M059J (cell line): ENCODE results near the gene CEP57. TPM values are rescaled to one million over a fixed set of nuclear protein-coding genes. Genes with fewer than 3 reads are reported as not detected.
"Not testable (repeated sequence)": the region's sequence is repeated elsewhere in the genome, so short reads cannot be mapped to it uniquely, and the experiment has no call there.

Source experiments
- DNase-seq: peaks from one replicate; pipeline ENCODE4 v3.0.0-alpha.2; 2012; ENCODE audit warnings: low read depth
- total RNA-seq: library from RNA; depleted of rRNA; stranded (reverse); fragments of >200 nt; shearing (Covaris generic); gene quantifications from 2 replicates; pipeline ENCODE4 v1.2.3, GENCODE V29; 2014

The CEP57 gene
- total RNA-seq, 1 experiment from 2014 or later = 60.5 TPM

DNA sequence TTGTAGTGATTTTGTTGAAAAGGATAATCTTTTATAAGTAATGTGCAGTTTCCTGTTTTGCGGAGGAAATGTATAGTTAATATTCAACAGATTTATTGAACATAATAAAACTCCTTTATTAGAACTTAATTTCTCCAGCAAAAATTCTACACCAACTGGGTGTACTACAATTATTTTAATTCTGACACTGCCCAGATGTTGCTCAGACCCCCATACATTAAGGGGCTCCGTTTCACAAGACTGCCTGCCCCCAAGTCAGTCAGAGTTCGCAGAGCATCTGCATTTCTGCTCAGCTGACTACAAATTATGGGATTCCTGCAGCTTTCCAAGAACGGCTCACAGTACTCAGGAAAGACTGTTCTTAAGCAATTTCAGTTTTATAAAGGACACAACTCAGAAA lies 6.2 kb downstream of the CEP57 start:
- DNase-seq = no peak

DNA sequence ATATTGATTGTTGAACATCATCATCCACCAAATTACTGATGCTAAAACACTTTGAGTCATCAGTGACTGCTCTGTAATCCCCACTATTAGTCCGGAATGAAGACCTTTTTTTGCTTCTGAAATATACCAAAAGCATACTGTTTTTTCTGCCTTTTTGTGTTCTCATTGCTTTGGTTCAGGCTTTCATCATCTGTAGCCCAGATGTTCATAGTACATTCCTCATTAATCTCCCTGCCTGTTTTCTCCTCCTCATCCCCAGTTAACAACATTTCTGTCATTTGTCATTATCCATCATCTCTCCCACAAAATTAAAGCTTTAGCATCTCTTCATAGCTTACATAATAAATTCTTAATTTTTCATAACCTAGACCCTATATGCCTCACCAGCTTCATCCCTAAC lies 9.2 kb downstream of the CEP57 start:
- no peak for DNase-seq

DNA sequence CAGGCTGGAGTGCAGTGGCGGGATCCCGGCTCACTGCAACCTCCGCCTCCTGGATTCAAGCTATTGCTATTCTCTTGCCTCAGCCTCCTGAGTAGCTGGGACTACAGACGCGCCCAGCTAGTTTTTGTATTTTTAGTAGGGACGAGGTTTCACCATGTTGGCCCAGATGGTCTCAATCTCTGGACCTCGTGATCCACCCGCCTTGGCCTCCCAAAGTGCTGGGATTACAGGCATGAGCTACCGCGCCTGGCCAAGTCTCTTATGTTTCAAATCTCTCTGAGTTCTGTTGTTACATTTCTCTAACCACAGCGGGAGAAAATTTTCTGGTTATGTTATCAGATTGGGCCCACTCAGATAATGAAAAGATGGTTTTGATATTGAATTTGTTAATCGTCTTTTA lies 10.1 kb downstream of the CEP57 start:
- no peak for DNase-seq

DNA sequence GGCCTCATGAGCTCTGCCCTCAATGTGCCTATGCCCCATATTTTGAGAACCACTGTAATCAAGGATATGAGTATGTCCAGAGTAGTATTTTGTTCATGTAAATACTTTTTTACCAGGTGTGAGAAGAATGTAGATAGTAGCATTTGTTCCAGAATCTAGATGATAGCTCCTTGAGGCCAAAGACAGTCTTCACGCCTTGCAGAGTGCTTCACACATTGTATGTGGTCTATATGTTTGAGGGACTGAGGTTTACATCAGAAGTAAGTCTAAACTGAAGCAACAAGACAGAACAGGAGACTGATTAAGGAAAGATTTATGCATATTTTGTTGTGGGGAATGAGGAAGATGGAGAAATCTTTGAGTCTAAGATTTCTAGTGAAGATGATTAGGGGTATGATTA lies 12.5 kb downstream of the CEP57 start:
- DNase-seq = no peak

DNA sequence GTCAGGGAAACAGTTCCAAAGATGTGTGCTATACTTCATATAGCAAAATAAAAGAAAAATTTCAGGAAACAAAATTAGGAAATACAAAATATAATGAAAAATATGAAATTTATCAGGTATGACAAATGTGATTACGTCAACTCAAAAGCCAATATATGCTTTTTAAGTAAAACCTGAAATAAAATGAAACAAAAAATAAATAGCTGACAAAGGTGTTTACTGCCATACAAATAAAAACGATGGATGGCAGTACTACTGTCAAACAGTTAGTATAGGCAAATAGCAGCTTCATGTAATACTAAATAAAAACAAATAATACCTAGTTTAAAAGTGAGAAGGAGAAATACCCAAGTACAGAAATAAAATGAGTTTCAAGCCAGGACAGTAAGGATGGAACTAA lies 13.7 kb downstream of the CEP57 start:
- DNase-seq = no peak

DNA sequence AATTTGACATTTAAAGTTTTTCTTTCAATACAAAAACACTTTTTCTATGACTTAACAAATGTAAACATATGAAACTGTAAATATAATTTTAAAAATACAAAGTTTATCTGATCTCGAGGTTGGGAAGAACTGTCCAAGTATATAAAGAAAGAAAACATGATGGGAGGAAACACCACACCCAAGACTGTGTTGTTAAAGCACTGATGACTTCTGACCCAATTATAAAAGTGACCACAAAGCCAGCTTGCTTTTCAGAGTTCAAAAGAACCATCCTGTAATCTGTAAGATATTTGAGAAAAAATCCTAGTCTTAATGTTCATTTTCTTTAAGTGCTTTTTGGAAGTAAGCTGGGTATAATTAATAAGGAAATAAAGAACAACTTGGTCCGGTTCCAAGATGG lies 15.6 kb downstream of the CEP57 start:
- no peak for DNase-seq

DNA sequence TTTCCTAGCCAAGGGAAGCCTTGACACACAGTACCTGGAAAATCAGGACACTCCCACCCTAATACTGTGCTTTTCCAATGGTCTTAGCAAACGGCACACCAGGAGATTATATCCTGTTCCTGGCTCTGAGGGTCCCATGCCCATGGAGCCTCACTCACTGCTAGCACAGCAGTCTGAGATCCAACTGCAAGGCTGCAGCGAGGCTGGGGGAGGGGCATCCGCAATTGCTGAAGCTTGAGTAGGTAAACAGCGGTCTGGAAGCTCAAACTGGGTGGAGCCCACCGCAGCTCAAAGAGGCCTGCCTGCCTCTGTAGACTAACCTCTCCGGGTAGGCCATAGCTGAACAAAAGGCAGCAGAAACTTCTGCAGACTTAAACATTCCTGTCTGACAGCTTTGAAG lies 16.2 kb downstream of the CEP57 start:
- not testable (repeated sequence) for DNase-seq

DNA sequence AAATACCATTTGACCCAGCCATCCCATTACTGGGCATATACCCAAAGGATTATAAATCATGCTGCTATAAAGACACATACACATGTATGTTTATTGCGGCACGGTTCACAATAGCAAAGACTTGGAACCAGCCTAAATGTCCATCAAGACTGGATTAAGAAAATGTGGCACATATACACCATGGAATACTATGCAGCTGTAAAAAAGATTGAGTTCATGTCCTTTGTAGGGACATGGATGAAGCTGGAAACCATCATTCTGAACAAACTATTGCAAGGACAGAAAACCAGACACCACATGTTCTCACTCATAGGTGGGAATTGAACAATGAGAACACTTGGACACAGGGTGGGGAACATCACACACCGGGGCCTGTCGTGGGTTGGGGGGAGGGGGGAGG lies 20.8 kb downstream of the CEP57 start:
- not testable (repeated sequence) for DNase-seq

DNA sequence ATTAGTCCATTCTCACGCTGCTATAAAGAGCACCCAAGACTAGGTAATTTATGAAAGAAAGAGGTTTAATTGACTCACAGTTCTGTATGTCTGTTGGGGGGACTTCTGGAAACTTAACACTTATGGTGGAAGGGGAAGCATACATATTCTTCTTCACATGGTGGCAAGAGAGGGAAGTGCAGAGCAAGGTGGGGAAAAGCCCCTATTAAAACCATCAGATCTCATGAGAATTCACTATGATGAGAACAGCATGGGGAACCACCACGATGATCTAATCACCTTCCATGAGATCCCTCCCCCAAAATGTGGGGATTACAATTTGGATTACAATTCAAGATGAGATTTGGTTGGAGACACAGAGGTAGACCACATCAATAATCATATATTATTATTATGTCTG lies 25.7 kb downstream of the CEP57 start:
- no peak for DNase-seq

DNA sequence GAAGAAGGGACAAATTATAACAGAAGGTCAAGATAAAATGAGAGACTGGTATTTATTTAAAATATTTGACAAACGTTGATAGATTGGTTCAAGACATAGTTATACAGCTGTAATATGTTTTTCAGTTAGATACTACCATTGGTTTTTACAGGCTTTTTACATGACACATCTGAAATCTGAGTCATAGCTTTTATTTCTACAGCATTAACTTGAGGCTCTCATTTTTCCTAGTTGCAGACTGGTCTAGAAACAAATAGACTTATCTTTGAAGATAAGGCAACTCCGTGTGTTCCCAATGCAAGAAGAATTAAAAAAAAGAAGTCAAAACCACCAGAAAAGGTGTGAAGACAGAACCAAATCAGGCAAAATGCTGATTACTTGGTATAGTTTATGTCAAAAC lies 31.3 kb downstream of the CEP57 start:
- peak; percentile 44 for DNase-seq

DNA sequence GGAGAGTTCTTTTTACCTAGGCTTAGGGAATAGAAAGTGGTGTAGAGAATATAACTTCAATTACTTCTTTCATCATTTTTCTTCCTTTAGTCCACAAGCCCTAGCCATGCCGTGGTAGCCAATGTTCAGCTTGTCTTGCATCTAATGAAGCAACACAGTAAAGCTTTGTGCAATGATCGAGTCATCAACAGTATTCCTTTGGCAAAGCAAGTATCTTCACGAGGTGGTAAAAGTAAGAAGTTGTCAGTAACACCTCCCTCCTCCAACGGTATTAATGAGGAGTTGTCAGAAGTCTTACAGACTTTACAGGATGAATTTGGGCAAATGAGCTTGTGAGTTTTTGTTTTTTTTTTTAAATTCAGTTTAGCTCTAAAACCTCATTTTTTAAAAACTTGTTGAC lies 37.4 kb downstream of the CEP57 start:
- DNase-seq = no peak

DNA sequence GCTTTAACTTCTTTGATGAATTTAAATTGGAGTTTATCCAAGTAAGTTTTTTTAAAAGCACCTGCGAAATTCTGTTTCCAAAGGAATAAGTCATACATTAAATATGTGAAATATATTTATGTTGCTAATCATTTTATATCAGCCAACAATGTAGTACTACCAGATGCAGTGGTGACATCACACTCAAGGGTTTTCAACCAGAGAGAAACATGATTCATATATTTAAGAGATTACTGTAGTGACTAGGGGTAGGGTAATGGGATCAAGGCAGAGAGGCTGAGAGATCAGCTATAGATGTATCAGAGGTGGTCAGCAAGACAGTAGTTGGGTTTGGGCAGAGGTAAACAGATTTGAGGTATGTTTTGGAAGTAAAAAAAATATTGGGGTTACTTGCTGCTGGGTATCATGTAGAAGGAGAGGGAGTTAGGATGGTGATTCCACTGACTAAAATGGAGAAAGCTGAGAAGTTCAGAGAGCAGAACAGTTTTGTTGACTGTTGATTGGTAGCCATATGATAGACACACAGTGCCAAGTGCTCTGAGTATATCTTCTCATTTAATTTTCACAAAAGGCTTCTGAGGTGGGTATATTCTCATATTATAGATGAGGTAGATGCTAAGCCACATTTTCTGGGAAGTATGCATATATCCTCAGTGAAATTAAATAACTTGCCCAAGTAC lies 39.4 kb downstream of the CEP57 start:
- DNase-seq = peak; percentile 13

DNA sequence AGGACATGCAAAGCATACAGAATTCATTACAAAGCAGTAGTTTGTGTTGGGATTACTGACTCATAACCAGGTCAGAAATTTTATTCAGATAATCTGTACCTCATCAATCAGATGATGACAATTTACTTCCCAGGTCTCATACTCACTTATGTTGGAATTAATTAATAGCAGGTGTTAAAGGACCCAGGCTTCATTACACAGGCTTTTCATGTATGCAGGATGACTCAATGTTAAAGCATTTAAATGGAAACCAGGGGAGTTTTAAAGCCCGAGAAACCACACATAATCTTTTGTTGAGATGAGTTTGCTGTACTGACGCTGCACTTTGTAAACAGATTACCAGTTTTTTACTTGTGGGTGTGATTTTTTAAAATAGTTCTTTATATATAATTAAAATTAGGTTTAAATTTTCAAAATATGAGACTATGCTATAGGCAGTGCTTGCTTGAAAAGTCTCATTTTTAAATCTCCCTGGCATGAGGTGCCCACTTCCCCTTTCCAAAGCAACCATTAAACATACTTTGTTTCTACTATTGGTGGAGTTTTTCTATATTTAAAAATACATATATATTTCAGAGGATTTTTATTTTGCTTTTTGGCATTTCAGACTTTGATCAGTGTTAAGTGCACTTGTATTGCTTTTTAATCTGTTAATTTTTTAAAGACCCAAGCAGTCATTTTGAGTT lies 41.0 kb downstream of the CEP57 start:
- DNase-seq = peak; percentile 87

DNA sequence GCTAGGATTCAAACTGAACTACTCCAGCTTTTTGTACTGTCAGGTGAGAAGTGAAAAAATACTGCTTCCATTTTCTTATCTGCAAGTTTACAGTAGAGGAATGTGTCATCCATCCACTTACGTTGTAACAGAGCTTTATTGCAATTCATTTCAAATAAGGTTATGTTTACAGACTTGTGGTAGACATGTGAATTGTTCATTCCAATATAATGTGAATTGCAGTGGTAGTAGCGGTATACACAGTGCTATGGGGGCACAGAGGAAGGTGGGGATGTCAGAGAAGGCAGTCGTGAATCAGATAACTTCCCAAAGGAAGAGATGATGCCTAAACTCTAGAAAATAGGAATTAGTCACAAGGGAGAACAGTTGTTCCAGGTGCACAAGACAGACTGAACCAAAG lies 42.5 kb downstream of the CEP57 start:
- DNase-seq = peak; percentile 69

DNA sequence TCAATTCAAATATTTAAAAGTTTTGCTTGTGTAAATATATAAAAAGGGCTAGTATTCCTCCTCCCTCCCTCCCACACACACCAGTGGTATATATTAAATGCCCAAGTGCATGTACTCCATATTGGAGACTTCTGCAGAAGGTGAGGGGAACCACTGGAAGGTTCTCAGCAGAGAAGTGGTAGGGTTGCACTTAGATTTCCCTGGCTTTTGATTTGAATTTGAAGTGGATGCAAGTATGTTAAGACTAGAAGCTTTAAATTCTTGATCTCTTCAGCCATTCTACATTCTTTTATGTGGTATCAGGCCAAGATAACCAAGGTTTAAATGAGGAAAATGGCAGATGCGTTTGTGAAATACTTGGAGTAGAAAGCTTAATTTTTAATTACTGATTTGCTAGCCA lies 43.1 kb downstream of the CEP57 start:
- no peak for DNase-seq

DNA sequence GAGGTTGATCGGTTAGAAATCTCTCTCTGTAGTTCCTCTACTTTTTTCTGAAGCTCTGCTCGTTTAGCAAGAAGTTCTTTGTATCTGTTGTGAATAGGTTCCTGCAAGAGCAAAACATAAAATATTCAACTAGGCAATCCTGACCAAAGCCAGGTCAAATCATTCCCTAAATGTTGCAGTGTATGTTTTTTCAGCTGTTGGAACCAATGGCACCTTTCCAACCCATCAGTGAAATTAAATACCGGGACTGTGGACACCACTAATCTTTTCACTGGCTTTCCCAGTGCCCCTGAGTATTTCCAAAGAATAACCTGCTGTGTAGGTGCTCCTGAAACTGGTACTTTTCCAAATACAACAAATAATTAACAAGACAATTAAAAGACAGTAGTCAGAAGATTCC lies 45.1 kb downstream of the CEP57 start:
- DNase-seq = no peak

DNA sequence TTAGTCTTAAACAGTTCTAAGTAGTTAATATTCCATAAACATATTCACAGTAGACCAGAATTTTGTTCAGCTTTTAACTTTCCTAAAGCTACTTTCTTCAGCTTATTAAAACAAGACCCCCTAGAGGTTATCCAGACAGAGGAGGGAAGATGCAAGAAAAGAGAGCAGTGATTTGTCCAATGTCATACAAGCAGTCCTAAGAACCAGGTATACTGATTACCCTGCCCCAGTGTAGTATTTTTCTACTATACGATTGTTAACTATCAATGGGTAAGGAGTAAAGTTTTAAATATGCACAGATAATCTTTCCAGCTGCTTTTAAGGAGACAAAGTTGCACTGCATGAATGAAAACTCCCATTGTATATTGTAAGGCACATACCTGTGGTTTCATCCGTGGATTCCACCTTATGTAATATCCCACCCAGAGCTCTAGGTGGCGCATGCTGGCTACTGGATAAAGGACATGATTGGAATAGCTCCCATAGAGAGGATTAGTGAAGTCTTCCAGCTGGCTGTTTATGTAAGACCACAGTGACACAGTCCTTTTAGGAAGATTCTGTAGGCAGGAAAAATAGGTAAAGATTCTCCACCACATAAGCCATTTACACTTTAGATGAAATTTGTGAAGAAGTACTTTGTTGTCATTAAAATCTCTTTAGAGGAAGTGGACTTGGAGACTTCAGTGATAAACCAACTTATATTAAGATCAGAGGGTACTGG lies 45.6 kb downstream of the CEP57 start:
- peak; percentile 91 for DNase-seq

DNA sequence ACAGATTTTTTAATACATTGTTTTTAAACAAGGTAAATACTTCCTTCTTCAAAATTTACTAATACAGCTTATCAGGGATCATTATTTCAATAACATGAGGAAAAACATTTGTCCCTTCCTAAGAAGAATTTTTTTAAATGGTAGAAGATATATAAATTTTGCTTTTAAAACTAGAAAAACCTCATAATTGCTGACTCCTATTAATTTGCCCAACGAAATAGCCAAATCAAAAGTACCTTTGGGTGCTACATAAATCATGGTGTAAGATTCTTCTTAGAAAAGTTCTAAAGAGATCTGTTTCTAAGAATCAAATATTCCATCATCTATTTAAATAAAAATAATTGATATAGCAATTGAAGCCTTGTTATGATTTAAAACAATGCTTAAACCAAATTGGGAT lies 54.9 kb downstream of the CEP57 start:
- no peak for DNase-seq

DNA sequence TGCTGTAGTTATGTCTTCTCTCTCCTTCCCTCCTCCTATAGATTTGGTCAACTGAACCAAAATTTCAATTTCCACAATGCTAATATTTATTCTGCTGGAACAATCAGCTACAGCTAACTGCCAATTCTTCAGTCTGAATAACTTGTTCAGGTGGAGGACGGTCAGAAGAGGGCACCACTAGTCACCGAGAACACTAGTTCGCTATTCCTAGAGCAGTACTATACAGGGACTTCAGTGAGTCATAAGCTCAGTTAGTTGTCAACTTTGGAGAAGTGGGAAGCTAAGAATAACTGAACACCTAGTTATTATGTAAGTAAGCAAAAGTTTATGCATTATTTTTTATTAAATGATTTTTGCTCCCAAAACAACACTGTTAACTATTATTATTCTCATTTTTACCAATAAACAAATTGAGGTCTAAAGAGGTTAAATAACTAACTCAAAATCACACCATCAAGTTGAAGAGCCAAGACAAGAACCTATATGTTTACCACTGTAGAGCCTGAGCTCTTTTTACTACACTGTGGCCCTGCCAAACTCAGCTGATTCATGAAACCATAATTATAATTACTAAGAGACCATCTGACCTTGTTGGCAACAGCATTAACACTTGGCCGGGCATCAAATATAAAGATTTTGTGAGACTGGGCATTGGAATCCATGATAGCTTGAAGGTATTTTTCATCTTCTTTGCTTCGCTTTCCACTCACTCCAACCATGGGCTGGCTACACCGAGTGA lies 59.0 kb downstream of the CEP57 start:
- DNase-seq = peak; percentile 88

DNA sequence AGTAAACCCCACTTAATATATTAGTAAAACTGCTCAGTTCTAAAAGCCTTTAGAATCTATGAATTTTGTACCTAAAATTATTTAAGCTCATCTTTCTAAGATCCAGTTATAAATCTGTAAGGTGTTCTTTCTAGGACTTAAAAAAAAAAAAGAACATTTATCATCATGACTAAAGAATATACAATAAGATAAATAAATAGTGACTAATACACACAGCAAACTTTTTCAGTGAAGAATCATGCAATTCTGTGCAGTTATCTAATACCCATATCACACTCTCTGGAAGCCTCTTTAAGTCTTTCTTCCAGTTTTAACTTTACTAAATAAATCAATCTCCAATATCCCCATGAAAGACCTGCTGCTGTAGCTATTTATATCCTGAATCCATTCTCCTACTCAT lies 59.8 kb downstream of the CEP57 start:
- DNase-seq = no peak

DNA sequence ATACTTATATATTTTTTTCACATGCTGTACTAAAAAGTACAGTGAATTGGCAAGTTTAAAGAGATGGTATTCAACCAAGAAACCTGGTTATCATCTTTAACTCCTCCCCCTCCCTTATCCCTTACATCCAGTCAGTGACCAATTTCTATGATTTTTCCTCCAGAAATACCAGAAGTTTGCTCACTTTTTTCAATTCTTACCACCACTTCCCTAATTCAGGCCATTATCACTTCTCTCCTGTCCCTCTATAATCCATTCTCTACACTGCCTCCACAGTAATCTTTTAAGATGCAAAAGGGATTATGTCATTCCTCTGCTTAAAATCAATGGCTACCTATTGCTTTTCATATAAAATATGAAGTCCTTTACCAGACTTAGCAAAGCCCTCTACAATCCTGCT lies 62.8 kb downstream of the CEP57 start:
- DNase-seq = no peak

DNA sequence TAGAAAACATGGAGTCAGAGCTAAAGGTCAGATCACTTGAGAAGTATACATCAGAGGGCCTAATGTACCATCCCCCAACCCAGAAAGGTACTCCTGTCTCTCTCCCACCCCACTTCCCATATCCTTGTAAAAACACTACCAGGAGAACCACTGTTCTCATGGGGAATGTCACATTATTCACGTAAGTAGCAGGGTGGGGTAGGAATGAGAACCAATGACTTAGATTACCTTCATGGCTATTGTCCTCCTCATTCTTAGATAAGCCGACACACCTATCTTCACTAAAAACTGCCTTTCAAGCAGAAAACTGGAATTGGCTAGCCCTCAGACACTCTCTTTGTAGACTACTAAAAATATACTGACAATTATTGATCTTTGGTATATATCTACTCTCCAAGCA lies 63.6 kb downstream of the CEP57 start:
- DNase-seq = no peak
